Sigmoid colon (tissue), 7 donors: Measurements from ENCODE around the gene COL17A1. TPM values are rescaled to one million over a fixed set of nuclear protein-coding genes. Genes with fewer than 3 reads are reported as not detected.

Source experiments
- DNase-seq: peaks from one replicate; pipeline ENCODE4 v3.0.0-alpha.2; 2019
- H3K27ac ChIP-seq, 4 donors: fragments of 200-600 bp; sonication (generic); one replicate each; pipeline ENCODE4 v1.5.1; 2016 to 2019; ENCODE audit warnings: mild to moderate bottlenecking in 1 of 4
- H3K27me3 ChIP-seq, 3 donors: fragments of 200-600 bp; sonication (generic); one replicate each; pipeline ENCODE4 v1.5.1; 2019; ENCODE audit warnings: mild to moderate bottlenecking in 1 of 3
- H3K36me3 ChIP-seq, 4 donors: fragments of 200-600 bp; sonication (generic); one replicate each; pipeline ENCODE4 v1.5.1; 2016 to 2019
- H3K4me1 ChIP-seq, 4 donors: fragments of 200-600 bp; sonication (generic); one replicate each; pipeline ENCODE4 v1.5.1; 2017 to 2019
- H3K4me3 ChIP-seq, 4 donors: fragments of 200-600 bp; sonication (generic); one replicate each; pipeline ENCODE4 v1.5.1; 2017 to 2019; ENCODE audit warnings: mild to moderate bottlenecking in 2 of 4, moderate library complexity in 1 of 4
- H3K9me3 ChIP-seq, 4 donors: fragments of 200-600 bp in 3 of 4; sonication (generic) in 3 of 4; one replicate each; pipeline versions ENCODE4 v1.5.1 to v1.6.1; 2013 to 2019
- EP300 ChIP-seq, 4 donors: sonication (generic); formaldehyde crosslinking; IDR thresholded peaks; one replicate each; pipeline ENCODE4 v1.6.1; 2017; ENCODE audit warnings: antibody characterized with exemption in 4 of 4
- POLR2A ChIP-seq, 2 donors: fragments of 450-650 bp; IDR thresholded peaks; one replicate each; pipeline ENCODE4 v1.6.1; 2016; ENCODE audit warnings: antibody characterized with exemption in 2 of 2, mild to moderate bottlenecking in 2 of 2, moderate library complexity in 2 of 2
- POLR2AphosphoS5 ChIP-seq, 4 donors: sonication (generic); formaldehyde crosslinking; IDR thresholded peaks; one replicate each; pipeline ENCODE4 v1.6.1; 2017; ENCODE audit warnings: antibody characterized with exemption in 4 of 4
- WGBS, 2 donors: extraction: QIAGEN DNeasy Blood & Tissue Kit; methylation state at CpG; one replicate each; pipeline ENCODE4 v1.1.7; 2013; 5-methylcytosine and 5-hydroxymethylcytosine counted together
- intact Hi-C: fragments of 100-400 bp; cut with DNase I; formaldehyde crosslinking; loops from one replicate; pipeline ENCODE4 v1.15.1; 2023
- polyA plus RNA-seq, 3 donors: library from polyadenylated mRNA; stranded (reverse); fragments of 200-250 nt; gene quantifications; one replicate each; pipeline ENCODE4 v1.2.3, GENCODE V29; 2013
- total RNA-seq, 4 donors: library from RNA; depleted of rRNA; stranded (reverse); fragments of >200 nt; gene quantifications; one replicate each; pipeline ENCODE4 v1.1.0, GENCODE V29; 2016
- TF ChIP-seq, protein P1 (sequence below), 4 experiments: fragments of 450-650 bp in 3 of 4; fragments of 200-600 bp in 1 of 4; IDR thresholded peaks; one replicate each; pipeline ENCODE4 v1.5.1; 2016 to 2019; ENCODE audit warnings: antibody characterized with exemption in 4 of 4, mild to moderate bottlenecking in 3 of 4, moderate library complexity in 2 of 4
- donor health status: healthy with polysubstance abuse.
- donor health status: Bipolar disorder and iron deficiency.
- donor health status: healthy.

Gene COL17A1
- total and polyA plus RNA-seq, 7 donors = 18.7 to 67.4 (median 24.0) TPM; not detected in 4

DNA sequence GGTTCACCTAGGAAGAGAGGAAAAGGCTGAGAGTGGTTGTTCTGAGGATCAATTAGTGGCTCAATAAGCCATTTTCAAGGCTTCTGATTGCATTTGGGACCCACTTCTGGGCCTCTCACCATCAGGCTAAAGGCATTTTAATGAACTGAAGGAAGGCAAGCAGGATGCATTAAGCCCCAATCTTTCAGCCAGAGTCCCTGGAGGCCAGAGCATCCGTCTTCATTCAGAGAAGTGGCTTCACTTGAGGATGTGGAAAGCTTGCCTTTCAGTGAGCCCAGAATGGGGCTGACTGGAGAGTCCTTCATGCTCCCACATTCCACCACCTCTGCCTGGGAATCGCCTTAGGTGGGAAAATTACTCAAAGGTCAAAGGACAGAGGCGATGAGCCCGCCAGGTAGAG, 41.8 kb downstream of the COL17A1 start:
- no peaks in the 10 kb centered on the region for H3K36me3 ChIP-seq
- no peaks in the 10 kb centered on the region for H3K4me1 ChIP-seq
- no peak for TF ChIP-seq EP300 (IDR thresholded peaks at IDR 0.05)
- H3K9me3 ChIP-seq = no peaks in the 10 kb centered on the region
- intact Hi-C loops = no loop called here
- H3K4me3 ChIP-seq = no peak overlapping the region
- no peak for DNase-seq
- no peaks in the 10 kb centered on the region for H3K27me3 ChIP-seq
- 78 to 83% methylated on average over 4 of the region's 4 CpGs for WGBS, 2 donors
- H3K27ac ChIP-seq = no peak overlapping the region

DNA sequence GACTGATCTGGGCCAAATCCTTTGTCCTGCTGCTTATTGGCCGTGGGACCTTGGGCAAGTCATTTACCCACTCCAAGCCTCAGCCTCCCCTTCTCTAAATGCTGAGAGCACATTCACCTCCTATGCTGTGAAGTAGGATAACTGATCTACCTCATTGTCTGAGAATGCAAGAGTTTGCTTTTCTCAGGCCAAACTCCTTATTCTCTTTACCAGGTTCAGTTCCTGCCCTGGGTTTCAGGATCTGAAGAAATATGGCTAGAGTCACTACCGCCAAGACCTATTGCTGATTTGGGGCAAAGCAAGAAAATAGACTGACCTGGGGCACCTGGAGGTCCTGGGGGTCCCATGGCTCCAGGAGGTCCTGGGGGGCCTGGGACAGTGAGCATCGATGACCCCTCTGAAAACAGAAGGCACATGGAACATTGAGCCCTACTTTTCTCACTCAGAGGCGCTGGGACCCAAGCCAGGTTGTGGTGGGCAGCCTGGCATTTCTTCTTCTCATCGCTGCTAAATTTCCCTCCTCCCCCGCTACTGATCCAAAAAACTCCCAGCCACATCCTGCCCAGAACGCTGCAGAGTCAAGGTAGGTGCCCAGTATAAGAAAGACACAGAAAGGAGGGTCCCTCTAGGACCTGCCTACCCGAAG, 42.4 kb downstream of the COL17A1 start:
- intact Hi-C loops = no loop called here
- TF ChIP-seq EP300 (IDR thresholded peaks at IDR 0.05) (no peak), POLR2AphosphoS5 (IDR thresholded peaks at IDR 0.05) (no peak), POLR2A (IDR thresholded peaks at IDR 0.05) (no peak)
- TF ChIP-seq, protein P1, sequence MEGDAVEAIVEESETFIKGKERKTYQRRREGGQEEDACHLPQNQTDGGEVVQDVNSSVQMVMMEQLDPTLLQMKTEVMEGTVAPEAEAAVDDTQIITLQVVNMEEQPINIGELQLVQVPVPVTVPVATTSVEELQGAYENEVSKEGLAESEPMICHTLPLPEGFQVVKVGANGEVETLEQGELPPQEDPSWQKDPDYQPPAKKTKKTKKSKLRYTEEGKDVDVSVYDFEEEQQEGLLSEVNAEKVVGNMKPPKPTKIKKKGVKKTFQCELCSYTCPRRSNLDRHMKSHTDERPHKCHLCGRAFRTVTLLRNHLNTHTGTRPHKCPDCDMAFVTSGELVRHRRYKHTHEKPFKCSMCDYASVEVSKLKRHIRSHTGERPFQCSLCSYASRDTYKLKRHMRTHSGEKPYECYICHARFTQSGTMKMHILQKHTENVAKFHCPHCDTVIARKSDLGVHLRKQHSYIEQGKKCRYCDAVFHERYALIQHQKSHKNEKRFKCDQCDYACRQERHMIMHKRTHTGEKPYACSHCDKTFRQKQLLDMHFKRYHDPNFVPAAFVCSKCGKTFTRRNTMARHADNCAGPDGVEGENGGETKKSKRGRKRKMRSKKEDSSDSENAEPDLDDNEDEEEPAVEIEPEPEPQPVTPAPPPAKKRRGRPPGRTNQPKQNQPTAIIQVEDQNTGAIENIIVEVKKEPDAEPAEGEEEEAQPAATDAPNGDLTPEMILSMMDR (IDR thresholded peaks at IDR 0.05) = no peak
- Histone ChIP-seq H3K9me3 (no peaks in the 10 kb centered on the region), H3K4me3 (no peak overlapping the region), H3K4me1 (no peaks in the 10 kb centered on the region), H3K27me3 (no peaks in the 10 kb centered on the region), H3K36me3 (no peaks in the 10 kb centered on the region), H3K27ac (no peak overlapping the region)
- WGBS, 2 donors = 84 to 87% methylated on average over 8 of the region's 8 CpGs
- no peak for DNase-seq

GRCh38 chr10:104041891-104042535, 43.7 kb downstream of the COL17A1 start:
- intact Hi-C loops = no loop called here
- Histone ChIP-seq H3K36me3 (no peaks in the 10 kb centered on the region), H3K4me3 (no peak overlapping the region), H3K27ac (no peak overlapping the region), H3K27me3 (no peaks in the 10 kb centered on the region), H3K4me1 (no peaks in the 10 kb centered on the region), H3K9me3 (no peaks in the 10 kb centered on the region)
- no peak for DNase-seq
- 87 to 93% methylated on average over 14 of the region's 14 CpGs for WGBS, 2 donors
- TF ChIP-seq EP300 (IDR thresholded peaks at IDR 0.05) (no peak), POLR2AphosphoS5 (IDR thresholded peaks at IDR 0.05) (no peak), POLR2A (IDR thresholded peaks at IDR 0.05) (no peak)
- TF ChIP-seq, protein P1 (IDR thresholded peaks at IDR 0.05) = no peak

- TF ChIP-seq, protein P1 (IDR thresholded peaks at IDR 0.05) = no peak
- TF ChIP-seq POLR2A (IDR thresholded peaks at IDR 0.05) (no peak), POLR2AphosphoS5 (IDR thresholded peaks at IDR 0.05) (no peak), EP300 (IDR thresholded peaks at IDR 0.05) (no peak)
- intact Hi-C loops = no loop called here
- Histone ChIP-seq H3K36me3 (no peaks in the 10 kb centered on the region), H3K4me1 (no peaks in the 10 kb centered on the region), H3K27me3 (no peaks in the 10 kb centered on the region), H3K4me3 (no peak overlapping the region), H3K9me3 (no peaks in the 10 kb centered on the region), H3K27ac (no peak overlapping the region)
- 73 to 81% methylated on average over 9 of the region's 9 CpGs for WGBS, 2 donors
- DNase-seq = no peak
Observed at GRCh38 chr10:104040862-104041789, 44.6 kb downstream of the COL17A1 start.

DNA sequence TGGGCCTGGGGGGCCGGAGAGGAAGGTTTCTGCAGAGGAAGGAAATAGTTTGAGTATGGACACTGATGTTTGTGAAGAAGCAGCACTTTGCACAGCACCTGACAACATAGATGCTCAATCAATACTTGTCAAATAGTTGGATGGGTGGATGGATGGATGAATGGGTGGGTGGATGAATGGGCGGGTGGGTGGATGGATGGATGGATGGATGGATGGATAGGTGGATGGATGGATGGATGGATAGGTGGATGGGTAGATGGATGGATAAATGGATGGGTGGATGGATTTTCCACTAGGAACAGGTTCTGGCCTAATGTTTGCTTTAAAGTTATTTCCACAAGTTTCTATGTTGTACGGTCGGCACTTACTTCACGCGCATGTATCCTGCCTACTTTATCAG, 45.3 kb downstream of the COL17A1 start:
- intact Hi-C loops = no loop called here
- no peak for TF ChIP-seq POLR2AphosphoS5 (IDR thresholded peaks at IDR 0.05)
- no peak for TF ChIP-seq POLR2A (IDR thresholded peaks at IDR 0.05)
- WGBS, 2 donors = 79 to 80% methylated on average over 6 of the region's 6 CpGs

More for the DNA sequence above, 45.3 kb downstream of the COL17A1 start:
- Histone ChIP-seq H3K9me3 (no peaks in the 10 kb centered on the region), H3K27ac (no peak overlapping the region), H3K4me3 (no peak overlapping the region), H3K36me3 (no peaks in the 10 kb centered on the region), H3K27me3 (no peaks in the 10 kb centered on the region), H3K4me1 (no peaks in the 10 kb centered on the region)
- DNase-seq = no peak
